Endothelial cell of umbilical vein (primary cell): ENCODE measurements around the gene DNAI1. TPM values are rescaled to one million over a fixed set of nuclear protein-coding genes. Genes with fewer than 3 reads are reported as not detected.
A peak's percentile ranks its signal among the peaks of the same experiment; 100 is the strongest.

Source experiments
- BruUV-seq: library from RNA; stranded (reverse); fragments of 400-500 nt; replicated peaks from 2 replicates; lab custom pipeline; 2021; lab: Mats Ljungman, UMichigan
- CTCF ChIA-PET: fragments of 300-600, 350-600 bp; sonication (Branson Sonifier 250); formaldehyde crosslinking; loops from one replicate; lab custom pipeline; 2021; ENCODE audit warnings: antibody characterized with exemption, inconsistent platforms; lab: Charles Lee
- POLR2A ChIA-PET: fragments of 300-600, 350-600 bp; sonication (Branson Sonifier 250); formaldehyde crosslinking; loops from one replicate; lab custom pipeline; 2021; ENCODE audit warnings: antibody characterized with exemption, inconsistent platforms; lab: Charles Lee
- DNase-seq: peaks from one replicate; pipeline ENCODE4 v3.0.0-alpha.2; 2011; ENCODE audit warnings: low read depth, low spot score
- FAIRE-seq: peaks from 2 replicates; lab custom pipeline; 2011; peaks lifted over from hg19 to GRCh38; lab: Jason Lieb, UNC
- H2AFZ ChIP-seq: 2 replicates; pipeline ENCODE4 v1.6.0; 2012; ENCODE audit warnings: low read depth, low read length, control low read depth, inconsistent platforms
- H3K27ac ChIP-seq: 2 replicates; pipeline ENCODE4 v1.5.1; 2011; ENCODE audit warnings: low read depth, mild to moderate bottlenecking, control low read depth, low read length, moderate library complexity; ENCODE audit not compliant: insufficient read depth
- H3K27me3 ChIP-seq, 2 experiments: 2 replicates each; pipeline versions ENCODE4 v1.6.0 to v1.6.1; 2011; ENCODE audit warnings: low read length in 2 of 2, mixed read lengths in 1 of 2; ENCODE audit not compliant: control insufficient read depth in 2 of 2, insufficient read depth in 2 of 2
- H3K36me3 ChIP-seq, 2 experiments: 2 replicates in 1 of 2; 3 replicates in 1 of 2; pipeline ENCODE4 v1.5.1; 2011; ENCODE audit warnings: low read length in 2 of 2, mild to moderate bottlenecking in 1 of 2, moderate library complexity in 1 of 2; ENCODE audit not compliant: control insufficient read depth in 2 of 2, insufficient read depth in 2 of 2; ENCODE audit errors: extremely low read depth in 1 of 2
- H3K4me1 ChIP-seq: 3 replicates; pipeline ENCODE4 v1.5.1; 2011; ENCODE audit warnings: mild to moderate bottlenecking, low read length; ENCODE audit not compliant: control insufficient read depth, insufficient read depth; ENCODE audit errors: extremely low read depth
- H3K4me2 ChIP-seq: 2 replicates; pipeline ENCODE4 v1.6.1; 2011; ENCODE audit warnings: low read length, control low read depth, mixed read lengths; ENCODE audit not compliant: insufficient read depth
- H3K4me3 ChIP-seq, 3 experiments: fragments of 200-600 bp in 1 of 3; sonication (generic), shearing (Covaris generic) in 1 of 3; replicated peaks in 1 of 3; 2 replicates each; pipeline ENCODE4 v1.5.1; 2011 to 2016; ENCODE audit warnings: control low read depth in 3 of 3, low read length in 3 of 3, mild to moderate bottlenecking in 2 of 3, inconsistent platforms in 1 of 3, low read depth in 1 of 3, moderate library complexity in 1 of 3; ENCODE audit not compliant: insufficient read depth in 1 of 3
- H3K79me2 ChIP-seq: 2 replicates; pipeline ENCODE4 v1.6.0; 2012; ENCODE audit warnings: low read length, inconsistent platforms; ENCODE audit not compliant: control insufficient read depth, insufficient read depth
- H3K9ac ChIP-seq: replicated peaks from 2 replicates; pipeline ENCODE3; 2011; ENCODE audit warnings: low read length, control low read depth; ENCODE audit not compliant: insufficient read depth; ENCODE audit errors: extremely low read depth
- H3K9me1 ChIP-seq: replicated peaks from 3 replicates; pipeline ENCODE4 v1.6.0; 2011; ENCODE audit warnings: mild to moderate bottlenecking, low read length; ENCODE audit not compliant: control insufficient read depth, insufficient read depth; ENCODE audit errors: extremely low read depth
- H3K9me3 ChIP-seq: replicated peaks from 2 replicates; pipeline ENCODE4 v1.5.1; 2012; ENCODE audit warnings: low read length, inconsistent platforms; ENCODE audit not compliant: control insufficient read depth, insufficient read depth
- H4K20me1 ChIP-seq: replicated peaks from 2 replicates; pipeline ENCODE3; 2011; ENCODE audit warnings: mild to moderate bottlenecking, low read length; ENCODE audit not compliant: control insufficient read depth, insufficient read depth; ENCODE audit errors: extremely low read depth
- CTCF ChIP-seq, 2 donors: IDR thresholded peaks; 1 replicate in 1 of 2; 2 replicates in 1 of 2; pipeline ENCODE4 v1.5.1; 2011; ENCODE audit warnings: low read length in 2 of 2, mild to moderate bottlenecking in 2 of 2, moderate library complexity in 2 of 2, control low read depth in 1 of 2, inconsistent platforms in 1 of 2, low read depth in 1 of 2; ENCODE audit not compliant: insufficient read depth in 1 of 2; ENCODE audit errors: extremely low read depth in 1 of 2
- EZH2 ChIP-seq: IDR thresholded peaks from 2 replicates; pipeline ENCODE4 v1.6.1; 2012; ENCODE audit warnings: borderline replicate concordance, low read depth, mild to moderate bottlenecking, moderate library complexity, low read length, inconsistent platforms; ENCODE audit not compliant: severe bottlenecking
- FOS ChIP-seq: IDR thresholded peaks from 2 replicates; pipeline ENCODE4 v1.6.1; 2011; ENCODE audit warnings: mild to moderate bottlenecking, low read length, moderate library complexity, borderline replicate concordance; ENCODE audit not compliant: insufficient read depth
- GATA2 ChIP-seq: IDR thresholded peaks from 2 replicates; pipeline ENCODE4 v1.7.0; 2011; ENCODE audit warnings: low read depth, mild to moderate bottlenecking, moderate library complexity, mixed read lengths, low read length; ENCODE audit not compliant: insufficient read length, insufficient read depth
- JUN ChIP-seq: IDR thresholded peaks from 2 replicates; pipeline ENCODE4 v1.6.1; 2011; ENCODE audit warnings: borderline replicate concordance, low read depth; ENCODE audit not compliant: insufficient read length, insufficient read depth
- MAX ChIP-seq: IDR thresholded peaks from 2 replicates; pipeline ENCODE4 v1.6.1; 2011; ENCODE audit not compliant: insufficient read depth, insufficient read length
- MYC ChIP-seq: IDR thresholded peaks from one replicate; pipeline ENCODE4 v1.6.1; 2011; ENCODE audit warnings: mild to moderate bottlenecking, low read depth, low read length
- POLR2A ChIP-seq: IDR thresholded peaks from 2 replicates; pipeline ENCODE4 v1.6.1; 2012; ENCODE audit warnings: low read depth, mild to moderate bottlenecking, control low read depth, low read length
- POLR2AphosphoS5 ChIP-seq: IDR thresholded peaks from 2 replicates; pipeline ENCODE4 v1.6.1; 2012; ENCODE audit warnings: low read depth, mild to moderate bottlenecking, control low read depth, low read length, moderate library complexity; ENCODE audit not compliant: insufficient read depth
- dilution Hi-C: fragments of 300-500 bp; cut with MboI; formaldehyde crosslinking; loops from one replicate; pipeline ENCODE4 v1.15.0; 2019; ENCODE audit warnings: low sequenced_read_pairs; ENCODE audit not compliant: extremely low pct_ligation_motif_present
- intact Hi-C: fragments of 100-400 bp; cut with micrococcal nuclease; formaldehyde crosslinking; loops from one replicate; pipeline ENCODE4 v1.10.0; 2022
- polyA plus RNA-seq, 4 experiments: library from polyadenylated mRNA; depleted of rRNA in 3 of 4; stranded (reverse) in 3 of 4; unstranded in 1 of 4; fragments of >200 nt; gene quantifications; 2 replicates each; pipeline versions ENCODE4 v1.2.1 to v1.2.3, GENCODE V29; 2011 to 2012; ENCODE audit warnings: missing spikeins in 1 of 4
- total RNA-seq: library from RNA; stranded (reverse); gene quantifications from 2 replicates; pipeline ENCODE4 v1.2.3, GENCODE V29; 2021

DNAI1 gene
- total and polyA plus RNA-seq, 2 donors (not counting 3 experiments of a cell fraction or from before 2014, with no cell fraction given), result not detected

DNA sequence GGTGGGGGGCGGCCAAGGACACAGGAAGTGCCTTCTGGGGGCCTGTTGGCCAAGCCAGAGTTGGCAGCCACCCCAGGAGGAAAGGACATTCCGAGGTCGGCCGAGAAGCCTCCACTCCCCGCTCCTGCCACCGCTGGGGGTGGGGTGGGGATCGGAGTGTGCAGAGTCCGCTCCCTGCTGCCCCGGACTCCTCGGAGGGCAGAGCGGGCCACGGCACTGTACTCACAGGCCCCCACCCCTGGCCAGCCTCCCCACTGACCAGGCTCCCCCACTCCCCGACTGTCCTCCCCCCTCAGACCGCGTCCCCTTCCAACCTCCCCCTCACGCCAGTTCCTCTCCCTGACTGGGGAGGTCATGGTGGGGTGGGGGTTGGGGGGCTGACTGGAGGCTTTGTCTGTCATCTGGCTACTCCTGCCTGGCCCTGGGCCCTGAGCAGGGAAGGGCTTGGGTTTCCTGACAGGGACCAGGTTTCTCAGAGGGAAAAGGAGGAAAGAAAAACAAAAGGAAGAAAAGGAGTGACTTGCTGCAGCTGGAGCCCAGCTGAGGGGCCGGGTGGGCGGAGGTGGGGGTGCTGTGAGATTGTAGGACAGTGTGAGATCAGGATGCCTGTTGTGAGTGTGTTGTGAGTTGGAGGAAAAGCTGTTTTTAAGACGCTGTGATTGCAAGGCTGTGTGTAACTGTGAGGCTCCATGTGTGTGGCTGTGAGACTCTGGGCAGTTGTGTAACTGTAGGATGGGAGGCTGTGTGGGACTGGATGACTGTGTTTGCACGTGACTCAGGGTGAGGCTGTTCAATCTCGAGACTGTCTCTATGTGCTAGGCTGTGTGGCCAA lies 101.2 kb downstream of the DNAI1 start:
- Histone ChIP-seq H3K27ac (no peak overlapping the region), H4K20me1 (no peaks in the 10 kb centered on the region), H3K9ac (no peak overlapping the region), H3K9me1 (no peaks in the 10 kb centered on the region), H3K27me3 (peaks cover 15 to 29% of the 10 kb centered on the region in 2 experiments), H3K4me1 (no peaks in the 10 kb centered on the region), H3K4me2 (no peak overlapping the region), H3K9me3 (no peaks in the 10 kb centered on the region), H2AFZ (no peak overlapping the region), H3K36me3 (no peaks in the 10 kb centered on the region), H3K4me3 (no peak overlapping the region), H3K79me2 (no peaks in the 10 kb centered on the region)
- intact Hi-C loops, result no loop called here
- dilution Hi-C loops, result no loop called here
- FAIRE-seq (no peak), DNase-seq (peak; percentile 21)
- BruUV-seq, result no TSS peak
- no peak for TF ChIP-seq MAX
- no peak for TF ChIP-seq CTCF (IDR thresholded peaks at IDR 0.05; ENCODE audit: extremely low read depth in 1 of 2, insufficient read depth in 1 of 2, low read depth in 1 of 2, low read length in 2 of 2)
- TF ChIP-seq GATA2, result no peak
- no peak for TF ChIP-seq POLR2AphosphoS5
- TF ChIP-seq EZH2, result no peak
- no peak for TF ChIP-seq FOS
- no peak for TF ChIP-seq MYC
- no peak for TF ChIP-seq JUN
- TF ChIP-seq POLR2A, result no peak
- POLR2A ChIA-PET, result no interaction called here
- CTCF ChIA-PET, result interaction anchor here (1.8 to 2.3 kb wide), 2 partner anchors 12 to 31 kb away, joined by 7 to 10 read pairs; no protein-coding TSS in a partner anchor
